HUES48 (cell line): ENCODE data around the gene SCMH1.
A peak's percentile ranks its signal among the peaks of the same experiment; 100 is the strongest.

ENCODE experiments used
- H3K27ac ChIP-seq: one replicate; pipeline ENCODE4 v1.7.0; 2013; ENCODE audit warnings: low read depth, low read length, inconsistent platforms
- H3K27me3 ChIP-seq: 2 replicates; pipeline ENCODE4 v1.6.1; 2013; ENCODE audit warnings: mild to moderate bottlenecking, low read length; ENCODE audit not compliant: control insufficient read depth, insufficient read depth
- H3K36me3 ChIP-seq: 2 replicates; pipeline ENCODE4 v1.6.1; 2013; ENCODE audit warnings: low read length; ENCODE audit not compliant: control insufficient read depth, insufficient read depth
- H3K4me1 ChIP-seq: 2 replicates; pipeline ENCODE4 v1.6.1; 2013; ENCODE audit warnings: mild to moderate bottlenecking, low read length; ENCODE audit not compliant: control insufficient read depth, insufficient read depth
- H3K4me3 ChIP-seq: 2 replicates; pipeline ENCODE4 v1.5.1; 2013; ENCODE audit warnings: mild to moderate bottlenecking, low read depth, low read length
- H3K9ac ChIP-seq: 2 replicates; pipeline ENCODE4 v1.6.1; 2013; ENCODE audit warnings: mild to moderate bottlenecking, low read depth, low read length, moderate library complexity
- H3K9me3 ChIP-seq: 2 replicates; pipeline ENCODE4 v1.6.1; 2013; ENCODE audit warnings: low read length; ENCODE audit not compliant: control insufficient read depth, insufficient read depth

The SCMH1 gene

DNA sequence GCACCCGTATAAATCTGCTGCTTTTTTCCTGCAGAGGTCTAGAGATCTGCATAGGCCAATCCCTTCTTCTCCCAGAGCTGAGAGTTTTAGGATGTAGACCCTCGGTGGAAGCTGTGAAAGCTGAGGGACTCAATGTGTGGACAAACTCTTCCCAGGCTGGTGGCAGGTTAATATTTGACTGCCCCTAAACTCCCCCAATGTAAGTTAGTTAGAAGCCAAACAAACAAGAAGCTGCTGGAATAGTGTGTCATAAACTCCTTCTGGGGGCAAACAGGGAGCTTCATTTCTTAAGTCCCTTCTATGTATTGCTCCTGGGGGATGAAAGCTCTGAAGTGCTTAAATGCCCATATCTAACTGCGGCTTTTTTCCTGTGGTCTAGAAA is 72.3 kb downstream of the SCMH1 start:
- Histone ChIP-seq H3K27me3 (no peaks in the 10 kb centered on the region), H3K36me3 (no peaks in the 10 kb centered on the region), H3K4me3 (no peak overlapping the region), H3K27ac (peak overlapping the region; percentile 2), H3K9me3 (peaks cover 9% of the 10 kb centered on the region), H3K9ac (no peak overlapping the region), H3K4me1 (no peaks in the 10 kb centered on the region)

DNA sequence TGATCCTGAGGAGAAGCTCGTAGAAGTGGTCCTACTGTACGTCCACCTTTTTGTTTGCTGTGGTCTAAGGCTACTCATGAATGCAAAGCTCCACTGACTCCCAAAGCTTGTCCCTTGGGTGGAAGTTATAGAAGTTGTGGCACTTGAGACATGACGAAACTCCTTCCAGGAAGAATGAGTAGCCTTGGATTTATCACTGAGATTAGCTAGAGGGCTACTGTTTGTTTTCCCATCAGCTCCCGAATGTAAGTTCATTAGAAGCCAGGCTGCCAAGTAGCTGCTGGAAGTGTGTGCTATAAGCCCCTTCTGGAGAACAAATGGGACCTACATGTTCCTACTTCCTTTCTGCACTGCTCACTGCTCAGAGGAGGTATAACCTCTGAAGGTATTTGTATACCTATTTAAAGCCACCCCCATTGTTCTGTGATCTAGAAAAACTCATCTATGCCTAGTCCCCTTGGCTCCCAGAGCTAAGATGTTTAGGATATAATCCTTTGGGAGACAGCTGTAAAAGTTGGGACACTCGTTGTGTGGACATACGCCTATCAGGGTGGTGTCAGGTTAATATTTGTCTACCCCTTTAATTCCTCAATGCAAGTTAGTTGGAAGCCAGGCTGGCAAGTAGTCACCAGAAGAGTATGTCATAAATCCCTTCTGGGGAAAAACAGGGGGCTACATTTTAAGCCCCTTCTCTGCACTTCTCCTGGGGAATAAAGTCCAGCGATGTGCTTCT is 72.9 kb downstream of the SCMH1 start:
- Histone ChIP-seq H3K9me3 (peaks cover 9% of the 10 kb centered on the region), H3K4me1 (no peaks in the 10 kb centered on the region), H3K4me3 (no peak overlapping the region), H3K36me3 (no peaks in the 10 kb centered on the region), H3K9ac (no peak overlapping the region), H3K27ac (peak overlapping the region; percentile 2), H3K27me3 (no peaks in the 10 kb centered on the region)

DNA sequence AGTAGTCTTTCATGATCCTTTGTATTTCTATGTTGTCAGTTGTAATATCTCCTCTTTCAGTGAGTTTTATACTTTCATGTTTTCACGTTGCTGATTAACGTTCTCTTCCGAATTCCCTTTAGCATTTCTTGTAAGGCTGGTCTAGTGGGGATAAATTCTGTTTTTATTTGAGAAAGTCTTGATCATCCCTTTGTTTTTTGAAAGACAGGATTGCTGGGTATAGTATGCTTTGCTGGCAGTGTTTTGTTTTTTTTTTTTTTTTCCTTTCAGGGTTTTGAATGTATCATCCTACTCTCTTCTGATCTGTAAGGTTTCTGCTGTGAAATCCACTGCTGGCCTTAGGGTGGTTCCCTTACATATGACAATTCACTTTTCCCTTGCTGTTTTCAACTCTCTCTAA is 74.4 kb downstream of the SCMH1 start:
- no peak overlapping the region for H3K27ac ChIP-seq
- H3K27me3 ChIP-seq = no peaks in the 10 kb centered on the region
- H3K36me3 ChIP-seq = no peaks in the 10 kb centered on the region
- H3K9me3 ChIP-seq = peaks cover 9% of the 10 kb centered on the region
- no peak overlapping the region for H3K4me3 ChIP-seq
- H3K9ac ChIP-seq = no peak overlapping the region
- H3K4me1 ChIP-seq = no peaks in the 10 kb centered on the region

DNA sequence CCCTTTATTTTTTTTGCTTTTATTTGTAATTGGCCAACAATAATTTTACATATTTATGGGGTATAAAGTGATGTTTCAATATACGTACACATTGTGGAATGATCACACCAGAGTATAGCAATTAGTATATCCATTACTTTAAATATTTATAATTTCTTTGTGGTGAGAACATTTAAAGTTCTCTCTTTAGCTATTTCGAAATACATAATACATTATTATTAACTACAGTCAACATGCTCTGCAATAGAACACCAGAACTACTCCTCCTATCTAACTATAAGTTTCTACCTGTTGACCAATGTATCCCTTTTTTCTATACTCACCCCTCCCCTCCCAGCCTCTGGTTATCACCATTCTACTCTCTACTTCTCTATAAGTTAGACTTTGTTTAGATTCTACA is 77.4 kb downstream of the SCMH1 start:
- no peaks in the 10 kb centered on the region for H3K27me3 ChIP-seq
- no peak overlapping the region for H3K9ac ChIP-seq
- no peaks in the 10 kb centered on the region for H3K36me3 ChIP-seq
- H3K9me3 ChIP-seq = peaks cover 9% of the 10 kb centered on the region
- no peak overlapping the region for H3K4me3 ChIP-seq
- no peak overlapping the region for H3K27ac ChIP-seq
- H3K4me1 ChIP-seq = no peaks in the 10 kb centered on the region

DNA sequence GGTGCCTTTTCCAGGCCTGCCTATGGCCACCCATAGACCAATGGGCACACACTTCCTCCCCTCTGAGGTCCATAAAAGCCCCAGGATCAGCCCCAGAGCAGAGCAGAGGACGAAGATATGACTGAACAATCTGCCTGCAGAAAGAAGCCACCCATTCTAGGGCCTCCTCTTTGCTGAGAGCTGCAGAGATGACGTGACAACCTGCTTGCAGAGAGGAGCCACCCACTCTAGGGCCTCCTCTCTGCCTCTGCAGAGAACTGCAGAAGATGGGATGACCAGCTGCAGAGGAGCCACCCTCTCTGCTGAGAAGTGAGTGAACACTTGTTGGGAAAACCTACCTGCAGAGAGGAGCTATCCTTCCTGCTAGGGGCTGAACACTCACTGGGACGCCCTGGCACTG is 79.7 kb downstream of the SCMH1 start:
- H3K27me3 ChIP-seq = no peaks in the 10 kb centered on the region
- H3K36me3 ChIP-seq = no peaks in the 10 kb centered on the region
- no peak overlapping the region for H3K9ac ChIP-seq
- H3K27ac ChIP-seq = no peak overlapping the region
- no peaks in the 10 kb centered on the region for H3K4me1 ChIP-seq
- H3K9me3 ChIP-seq = no peaks in the 10 kb centered on the region; the same call in 1 of the 2 replicates
- no peak overlapping the region for H3K4me3 ChIP-seq

DNA sequence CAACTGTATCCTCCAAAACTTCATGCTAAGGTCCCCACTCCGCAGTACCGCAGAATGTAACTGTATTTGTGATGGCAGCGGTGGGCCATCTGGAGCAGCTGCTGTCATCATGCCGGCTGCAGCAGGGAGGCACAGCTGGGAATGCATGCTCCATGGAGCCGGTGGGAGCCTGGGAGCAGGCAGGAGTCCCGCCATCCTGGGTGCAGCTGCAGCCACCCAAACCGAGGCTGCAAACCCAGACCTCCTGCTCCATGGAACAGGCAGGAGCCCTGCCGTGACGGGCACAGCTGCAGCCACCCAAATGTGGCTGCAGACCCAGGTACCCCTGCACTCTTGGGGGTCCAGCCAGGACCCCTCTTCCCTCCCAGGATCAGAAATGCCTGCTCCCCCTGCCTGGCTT is 80.3 kb downstream of the SCMH1 start:
- Histone ChIP-seq H3K4me3 (no peak overlapping the region), H3K9ac (no peak overlapping the region), H3K27ac (no peak overlapping the region), H3K36me3 (no peaks in the 10 kb centered on the region), H3K27me3 (no peaks in the 10 kb centered on the region), H3K9me3 (no peaks in the 10 kb centered on the region), H3K4me1 (no peaks in the 10 kb centered on the region)

DNA sequence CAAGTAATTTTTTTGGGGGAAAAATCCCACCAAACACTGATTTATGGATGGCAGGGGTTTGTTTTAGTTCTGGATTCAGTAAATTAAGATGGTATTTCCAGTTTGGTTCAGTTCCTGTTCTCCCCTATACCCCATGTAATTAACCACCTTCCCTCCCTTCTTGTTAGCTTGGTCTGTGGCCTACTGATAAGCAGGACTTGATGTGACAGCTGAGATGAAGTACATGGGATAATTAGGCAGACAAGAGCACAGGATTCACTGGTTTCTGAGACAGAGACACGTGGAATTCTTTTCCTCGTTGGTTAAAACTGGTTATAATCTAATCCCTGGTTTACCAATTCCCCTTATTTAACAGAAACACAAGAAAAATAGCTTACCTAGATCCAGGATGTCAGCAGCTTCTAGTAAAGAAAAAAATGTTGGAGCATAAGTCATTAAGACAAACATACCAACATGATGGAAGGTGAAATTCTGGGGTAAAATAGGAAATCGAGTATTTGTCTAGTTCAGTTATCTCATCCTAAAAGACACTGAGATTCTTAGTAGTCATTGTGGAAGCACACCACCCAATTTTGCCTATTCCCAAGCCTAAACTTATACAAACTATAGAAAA is 81.5 kb downstream of the SCMH1 start:
- Histone ChIP-seq H3K9me3 (no peaks in the 10 kb centered on the region), H3K4me3 (no peak overlapping the region), H3K27me3 (no peaks in the 10 kb centered on the region), H3K36me3 (no peaks in the 10 kb centered on the region), H3K4me1 (no peaks in the 10 kb centered on the region), H3K9ac (no peak overlapping the region), H3K27ac (no peak overlapping the region)

DNA sequence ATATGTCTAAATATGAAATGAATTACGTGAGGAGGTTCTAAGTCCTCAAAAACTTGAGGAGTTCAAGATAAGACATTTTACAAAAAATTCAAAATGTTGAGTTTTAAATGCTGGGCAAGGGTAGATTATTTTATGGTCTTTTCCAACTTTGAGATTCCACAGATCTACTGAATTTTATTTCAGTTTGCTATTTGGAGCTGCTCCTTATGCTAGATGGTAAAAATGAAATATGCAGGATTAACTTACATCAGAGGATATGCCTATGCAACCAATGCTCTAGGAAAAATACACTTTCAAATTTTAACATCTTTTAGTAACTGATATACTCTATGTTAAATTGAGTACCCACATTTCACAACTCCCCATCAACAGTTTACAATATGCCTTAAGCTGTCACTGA is 83.1 kb downstream of the SCMH1 start:
- H3K27me3 ChIP-seq = no peaks in the 10 kb centered on the region
- H3K9me3 ChIP-seq = no peaks in the 10 kb centered on the region
- H3K9ac ChIP-seq = no peak overlapping the region
- peaks cover 2% of the 10 kb centered on the region; the same call in 1 of the 2 replicates for H3K36me3 ChIP-seq
- H3K4me1 ChIP-seq = no peaks in the 10 kb centered on the region
- H3K4me3 ChIP-seq = no peak overlapping the region
- no peak overlapping the region for H3K27ac ChIP-seq

DNA sequence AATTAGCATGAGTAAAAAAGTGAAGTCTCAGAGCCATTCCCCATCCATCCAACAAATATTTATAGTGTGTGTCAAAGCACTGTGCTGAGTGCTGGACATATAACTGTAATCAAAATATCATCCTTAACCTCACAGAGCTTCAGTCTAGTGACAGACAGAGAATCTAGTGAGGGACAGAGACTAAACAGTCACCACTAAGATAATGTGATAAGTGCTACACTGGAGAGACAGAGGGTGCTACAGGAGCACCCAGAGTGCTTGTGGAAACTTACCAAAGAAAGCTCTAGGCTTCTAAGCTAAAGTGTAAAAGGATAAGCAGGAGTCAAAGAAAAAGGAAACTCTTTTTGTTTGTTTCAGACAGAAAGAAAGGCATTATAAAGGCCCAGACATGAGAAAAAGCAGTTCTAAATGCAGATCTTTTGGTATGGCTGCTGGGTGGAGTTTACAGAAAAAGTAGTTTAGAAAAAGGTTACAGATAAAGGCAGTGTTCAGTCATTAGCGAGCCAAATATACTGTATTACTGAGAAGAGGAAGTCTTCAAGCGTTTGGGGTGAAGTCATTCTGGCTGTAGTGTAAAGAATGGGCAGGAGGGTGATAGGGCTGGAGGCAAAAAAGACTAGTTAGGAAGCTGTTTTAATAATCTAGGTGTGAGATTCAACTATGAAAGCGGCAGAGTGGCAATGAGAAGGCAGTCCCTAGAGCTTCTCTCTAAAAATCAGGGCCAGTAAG is 83.8 kb downstream of the SCMH1 start:
- Histone ChIP-seq H3K4me3 (no peak overlapping the region), H3K36me3 (peaks cover 3% of the 10 kb centered on the region; the same call in 1 of the 2 replicates), H3K9me3 (no peaks in the 10 kb centered on the region), H3K9ac (no peak overlapping the region), H3K27ac (no peak overlapping the region), H3K4me1 (no peaks in the 10 kb centered on the region), H3K27me3 (no peaks in the 10 kb centered on the region)

DNA sequence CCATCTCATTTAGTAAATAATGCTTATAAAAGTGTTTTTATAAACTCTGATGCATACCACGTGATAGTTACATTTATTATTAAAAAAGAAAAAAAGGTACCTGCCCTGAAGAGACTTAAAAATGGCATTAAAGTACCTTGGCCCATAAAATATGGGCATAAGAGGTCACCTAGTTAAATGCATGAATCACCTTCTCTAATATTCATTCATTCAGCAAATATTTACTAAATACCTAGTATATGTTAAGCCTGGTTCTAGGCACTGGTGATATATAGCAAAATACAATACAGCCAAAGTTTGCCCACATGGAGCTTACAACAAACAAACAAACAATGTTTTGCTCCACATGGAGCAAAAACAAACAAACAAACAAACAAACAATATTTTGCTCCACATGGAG is 87.0 kb downstream of the SCMH1 start:
- Histone ChIP-seq H3K27me3 (no peaks in the 10 kb centered on the region), H3K9ac (no peak overlapping the region), H3K9me3 (no peaks in the 10 kb centered on the region), H3K36me3 (peaks cover 3% of the 10 kb centered on the region; the same call in 1 of the 2 replicates), H3K27ac (no peak overlapping the region), H3K4me3 (no peak overlapping the region), H3K4me1 (no peaks in the 10 kb centered on the region)

DNA sequence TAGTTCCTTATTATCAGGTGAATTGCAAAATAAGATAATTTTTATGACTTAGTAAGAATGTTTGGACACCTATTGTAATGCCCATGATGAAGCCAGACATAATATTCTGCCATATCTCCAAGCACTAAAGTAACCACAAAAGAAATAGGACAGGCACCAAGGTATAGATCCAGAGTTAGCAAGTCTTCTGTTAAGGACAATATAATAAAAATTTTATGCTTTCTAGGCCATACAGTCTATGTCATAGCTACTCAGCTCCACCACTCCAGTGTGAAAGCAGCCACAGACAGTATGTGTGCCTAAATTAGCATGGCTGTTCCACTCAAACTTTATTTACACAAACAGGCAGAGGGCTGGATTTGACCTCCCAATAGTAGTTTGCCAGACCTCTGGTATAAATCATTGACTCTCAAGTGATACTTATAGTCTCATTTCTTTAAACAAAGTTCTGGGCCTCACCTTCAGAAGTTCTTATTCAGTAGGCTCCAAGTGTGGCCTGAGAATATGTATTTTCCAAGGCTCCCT is 88.3 kb downstream of the SCMH1 start:
- H3K27ac ChIP-seq = no peak overlapping the region
- H3K27me3 ChIP-seq = no peaks in the 10 kb centered on the region
- no peaks in the 10 kb centered on the region for H3K9me3 ChIP-seq
- no peak overlapping the region for H3K9ac ChIP-seq
- H3K4me3 ChIP-seq = no peak overlapping the region
- H3K36me3 ChIP-seq = peaks cover 8% of the 10 kb centered on the region
- H3K4me1 ChIP-seq = no peaks in the 10 kb centered on the region
